HG03066 (cell line): ENCODE results near the gene TMEM30B.

Source experiments
- ATAC-seq: cut with Tn5 transposase; IDR thresholded peaks from one replicate; pipeline ENCODE4 v1.9.1; 2021; ENCODE audit warnings: low read depth; ENCODE audit not compliant: unreplicated experiment

The TMEM30B gene

DNA sequence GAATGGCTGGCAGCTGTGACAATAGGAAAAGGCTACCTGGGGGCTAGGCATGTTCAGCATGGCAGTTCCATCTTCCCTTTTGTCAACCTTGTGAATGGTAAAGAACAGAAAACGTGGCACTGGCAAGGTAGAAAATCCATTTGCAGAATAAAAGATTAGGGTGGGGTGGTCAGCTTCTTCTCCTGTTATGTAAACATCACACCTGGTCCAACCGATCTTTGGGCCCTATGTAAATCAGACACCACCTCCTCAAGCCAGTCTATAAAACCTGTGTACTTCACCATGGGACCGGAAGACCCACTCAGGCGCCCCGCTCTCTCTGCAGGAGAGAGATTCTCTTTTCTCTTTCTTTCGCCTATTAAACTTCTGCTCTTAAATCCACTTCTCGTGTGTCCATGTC lies 19.6 kb upstream of the TMEM30B start:
- no peak for ATAC-seq

DNA sequence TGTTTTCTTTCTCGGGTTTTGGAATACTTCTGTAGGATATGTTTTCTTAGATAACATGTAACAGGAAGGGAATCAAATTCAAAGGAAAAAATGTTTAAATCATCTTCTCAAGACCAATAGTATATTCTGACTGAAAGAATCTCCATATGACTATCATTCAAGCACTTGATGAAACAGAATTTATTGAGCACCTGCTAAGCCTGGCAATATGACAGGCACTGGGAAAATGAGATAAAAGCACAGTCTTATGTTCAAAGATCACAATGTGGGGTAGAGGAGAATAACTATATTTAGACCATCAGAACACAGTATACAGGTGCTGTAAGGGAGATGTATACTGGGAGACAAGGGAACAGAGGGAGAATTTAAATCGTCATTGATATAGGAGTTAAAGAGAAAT lies 19.1 kb upstream of the TMEM30B start:
- no peak for ATAC-seq

DNA sequence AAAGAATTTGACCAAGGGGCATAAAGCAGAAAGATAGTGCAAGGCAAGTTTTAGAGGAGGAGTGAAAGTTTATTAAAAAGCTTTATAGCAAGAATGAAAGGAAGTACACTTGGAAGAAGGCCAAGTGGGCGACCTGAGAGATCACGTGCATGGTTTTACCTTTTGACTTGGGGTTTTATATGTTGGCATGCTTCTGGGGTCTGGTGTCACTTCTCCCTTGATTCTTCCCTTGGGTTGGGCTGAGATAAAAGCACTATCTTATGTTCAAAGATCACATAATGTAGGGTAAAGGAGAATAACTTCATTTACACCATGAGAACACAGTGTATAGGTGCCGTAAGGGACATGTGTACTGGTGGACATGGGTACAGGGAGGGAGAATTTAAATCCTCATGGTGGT lies 17.7 kb upstream of the TMEM30B start:
- ATAC-seq = no peak

DNA sequence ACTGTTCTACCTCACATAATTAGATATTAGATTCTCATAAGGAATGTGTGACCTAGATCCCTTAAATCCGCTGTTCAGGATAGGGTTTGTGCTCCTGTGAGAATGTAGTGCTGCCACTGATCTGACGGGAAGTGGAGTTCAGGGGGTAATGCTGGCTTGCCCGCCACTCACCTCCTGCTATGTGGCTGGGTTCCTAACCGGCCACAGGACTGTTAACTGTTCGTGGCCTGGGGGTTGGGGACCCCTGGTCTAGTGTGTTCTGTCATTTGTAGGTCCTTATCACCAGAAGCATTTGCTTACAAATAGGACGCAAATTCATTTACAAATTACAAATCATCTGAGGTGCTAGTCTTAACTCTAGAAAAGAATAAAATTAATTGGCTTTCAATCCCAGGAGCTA lies 16.4 kb upstream of the TMEM30B start:
- no peak for ATAC-seq

DNA sequence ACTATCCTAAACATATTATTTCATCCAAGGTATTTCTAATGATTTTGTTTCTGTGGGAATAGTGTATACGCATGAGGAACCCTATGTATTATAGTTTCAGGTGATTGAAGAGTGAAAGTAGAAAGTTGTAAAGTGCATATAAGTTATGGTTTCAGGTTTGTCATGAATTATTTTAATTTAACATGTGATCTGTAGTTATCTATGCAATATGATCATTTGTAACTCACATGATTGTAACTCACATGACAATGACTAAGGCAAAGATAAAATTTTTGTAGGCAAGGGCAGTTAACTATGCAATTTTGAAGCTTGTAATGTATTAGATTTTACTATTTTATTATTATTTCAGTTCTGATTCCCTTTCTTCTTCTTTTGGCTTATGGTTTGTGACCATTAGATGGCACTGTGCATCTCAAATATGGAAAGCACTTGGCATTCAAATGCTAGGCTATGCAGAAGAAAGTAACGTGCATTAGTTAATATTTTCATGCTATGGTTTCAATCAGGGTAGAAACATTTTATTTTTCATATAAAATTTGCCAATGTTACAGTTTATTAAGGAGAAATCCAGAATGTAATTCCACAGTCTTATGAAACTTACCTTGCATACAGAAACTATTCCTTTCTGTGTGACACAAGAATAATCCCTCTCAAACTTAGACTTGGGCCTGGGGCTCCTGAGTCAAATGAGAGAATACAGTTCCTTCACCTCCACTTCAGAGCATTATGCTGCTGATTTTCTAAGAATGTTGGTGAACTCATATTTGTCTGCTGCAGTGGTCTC lies 15.8 kb upstream of the TMEM30B start:
- ATAC-seq = no peak

DNA sequence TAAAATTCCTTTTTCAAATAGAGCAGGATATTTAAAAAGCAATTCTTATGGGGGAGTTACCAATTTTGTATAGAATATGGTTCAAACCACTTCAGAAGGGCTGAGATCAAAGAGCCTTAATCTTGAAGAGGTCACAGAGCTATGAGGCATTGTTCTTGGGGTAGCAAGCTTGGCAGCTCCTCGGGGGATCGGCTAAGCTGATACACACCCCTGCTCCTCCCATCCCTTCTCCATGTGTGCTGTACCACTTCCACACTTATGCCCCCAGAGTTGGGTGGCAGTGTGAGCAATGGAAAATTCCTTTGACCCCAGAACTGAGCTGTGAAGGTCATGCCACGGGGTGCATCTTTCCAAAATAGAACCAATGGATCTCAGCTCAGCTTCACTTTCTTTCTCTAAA lies 15.0 kb upstream of the TMEM30B start:
- ATAC-seq = no peak

DNA sequence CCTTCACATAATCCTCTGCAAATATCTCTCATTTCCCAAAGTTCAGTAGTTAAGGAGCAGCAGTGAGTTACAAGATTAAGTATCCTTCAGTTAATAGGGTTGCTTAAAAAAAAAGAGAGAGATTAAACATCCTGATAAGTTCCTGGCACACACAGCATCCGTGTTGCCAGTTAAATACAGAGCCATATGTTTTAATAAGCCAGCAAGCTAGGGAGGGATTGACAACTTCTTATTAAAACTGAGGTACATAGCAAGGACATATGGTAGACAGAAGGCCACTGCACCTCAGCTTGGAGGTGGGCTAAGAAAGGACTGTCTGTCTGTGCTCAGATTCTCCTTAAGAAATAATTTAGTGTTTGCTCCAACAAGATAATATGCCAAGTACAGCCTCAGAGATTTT lies 9.6 kb upstream of the TMEM30B start:
- no peak for ATAC-seq

DNA sequence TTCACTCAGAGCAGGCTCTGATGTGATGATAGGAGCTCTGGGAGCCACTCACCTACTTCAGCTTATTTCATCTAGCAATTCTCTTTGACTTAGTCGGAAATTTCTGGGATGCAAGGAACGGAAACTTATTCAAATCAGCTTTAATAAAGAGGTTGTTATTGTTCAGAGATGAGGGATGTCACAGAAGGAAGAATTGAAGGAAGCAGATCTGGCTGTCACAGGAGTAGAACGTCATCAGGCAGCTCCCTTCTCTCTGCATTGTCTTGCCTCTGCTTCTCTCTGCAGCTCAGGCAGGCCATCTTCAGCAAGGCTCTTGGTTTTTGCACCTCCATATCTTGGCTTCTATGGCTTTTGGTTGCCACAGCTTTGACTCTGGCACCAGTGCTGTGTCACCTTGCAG lies 7.6 kb upstream of the TMEM30B start:
- no peak for ATAC-seq

DNA sequence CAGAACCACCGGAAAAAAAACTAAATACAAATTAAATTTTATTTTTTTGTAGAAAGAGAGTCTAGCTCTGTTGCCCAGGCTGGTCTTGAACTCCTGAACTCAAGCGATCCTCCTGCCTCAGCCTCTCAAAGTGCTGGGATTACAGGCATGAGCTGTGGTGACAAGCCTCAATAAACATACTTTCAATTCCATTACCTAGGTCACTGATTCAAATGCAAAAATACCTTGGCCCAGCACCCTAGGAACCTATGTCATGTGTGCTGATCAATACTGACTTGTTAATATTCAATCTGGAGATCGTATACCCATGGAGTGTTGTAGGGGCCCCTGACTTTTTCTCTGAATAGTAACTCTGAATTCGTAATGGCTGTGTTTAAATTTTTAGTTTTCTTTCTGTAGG lies 7.1 kb upstream of the TMEM30B start:
- ATAC-seq = no peak

DNA sequence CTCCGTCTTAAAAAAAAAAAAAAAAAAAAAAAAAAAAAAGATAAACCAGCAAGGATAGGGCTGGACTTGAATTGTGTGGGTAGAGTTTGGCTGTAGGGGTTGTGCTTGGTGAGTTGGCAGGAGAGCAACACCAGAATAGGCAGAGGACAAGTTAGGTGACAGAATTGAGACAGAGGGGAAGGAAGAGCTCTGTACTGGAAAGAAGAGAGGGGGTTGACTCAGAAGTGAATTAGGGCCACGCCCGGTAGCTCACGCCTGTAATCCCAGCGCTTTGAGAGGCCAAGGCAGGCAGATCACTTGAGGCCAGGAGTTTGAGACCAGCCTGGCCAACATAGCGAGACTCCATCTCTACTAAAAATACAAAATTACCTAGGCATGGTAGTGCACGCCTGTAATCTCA lies 6.1 kb upstream of the TMEM30B start:
- ATAC-seq = no peak

DNA sequence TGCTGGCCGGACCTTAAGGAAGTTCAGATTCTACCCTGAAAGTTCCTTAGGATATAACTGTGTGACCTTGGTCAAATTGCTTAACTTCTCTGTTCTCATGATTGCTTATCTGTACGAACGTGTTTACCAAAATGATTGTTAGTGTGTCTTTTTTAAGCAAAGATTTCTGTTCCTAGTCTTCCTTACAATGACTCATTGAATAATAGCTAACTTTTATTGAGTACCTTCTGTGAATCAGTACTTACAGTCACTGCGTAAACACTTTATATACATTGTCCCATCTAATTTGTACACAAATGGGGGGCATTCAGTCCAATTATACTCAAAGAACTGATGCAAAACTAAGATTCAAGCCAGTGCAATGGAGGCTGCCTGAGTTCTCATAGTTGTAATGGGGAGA lies 4.2 kb upstream of the TMEM30B start:
- no peak for ATAC-seq

DNA sequence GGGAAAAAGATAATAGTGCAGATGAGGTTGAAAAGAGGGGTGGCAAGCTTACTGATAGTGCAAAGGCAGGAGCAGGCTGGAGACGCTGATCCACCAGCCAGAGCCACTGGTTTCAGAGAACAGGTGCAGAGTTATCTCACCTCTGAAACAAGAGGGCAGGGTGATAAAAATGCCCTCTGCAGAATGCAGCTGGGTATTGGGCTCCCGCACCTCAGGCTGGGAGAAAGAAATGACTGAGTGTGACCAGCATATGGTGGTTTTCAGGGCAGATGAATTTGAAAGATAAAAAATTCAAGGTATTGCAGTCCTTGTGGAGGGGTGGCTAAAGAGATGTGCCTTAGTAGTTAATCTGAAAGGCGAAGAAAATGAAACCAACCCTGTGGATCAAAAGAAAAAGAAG lies 2.9 kb upstream of the TMEM30B start:
- no peak for ATAC-seq

DNA sequence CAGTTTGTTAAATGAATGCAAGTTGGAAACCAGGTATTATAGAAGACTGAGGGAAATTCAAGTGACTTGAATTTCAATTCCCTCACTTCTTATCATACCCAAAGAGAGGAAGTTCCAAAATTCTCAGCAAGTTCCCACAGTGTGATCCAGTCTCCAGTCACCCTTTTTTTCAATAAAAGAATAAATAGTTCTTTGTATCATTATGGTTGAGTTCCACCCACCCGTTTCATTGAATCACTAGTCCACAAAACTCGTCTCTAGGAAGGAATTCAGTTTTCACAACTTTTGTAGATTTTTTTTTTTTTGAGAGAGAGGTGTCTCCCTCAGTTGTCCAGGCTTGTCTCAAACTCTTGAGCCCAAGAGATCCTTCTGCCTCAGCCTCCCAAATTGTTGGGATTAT lies 1.6 kb upstream of the TMEM30B start:
- ATAC-seq = no peak

DNA sequence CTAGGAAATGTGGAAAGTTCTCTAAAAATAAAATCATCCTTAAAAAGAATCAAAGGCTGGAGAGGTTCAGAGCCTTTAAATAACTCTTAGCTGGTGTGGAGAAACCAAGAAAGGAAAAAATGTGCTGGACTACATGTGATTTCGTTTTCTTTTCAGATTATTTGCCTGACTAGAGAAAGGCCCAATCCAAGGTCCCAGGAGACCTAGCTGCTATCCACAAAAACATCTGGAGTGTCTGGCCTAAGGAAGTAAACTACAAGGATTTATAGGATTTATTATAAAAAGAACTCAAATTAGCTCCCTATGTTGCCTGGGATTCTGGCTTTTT lies 774 bp upstream of the TMEM30B start:
- no peak for ATAC-seq

DNA sequence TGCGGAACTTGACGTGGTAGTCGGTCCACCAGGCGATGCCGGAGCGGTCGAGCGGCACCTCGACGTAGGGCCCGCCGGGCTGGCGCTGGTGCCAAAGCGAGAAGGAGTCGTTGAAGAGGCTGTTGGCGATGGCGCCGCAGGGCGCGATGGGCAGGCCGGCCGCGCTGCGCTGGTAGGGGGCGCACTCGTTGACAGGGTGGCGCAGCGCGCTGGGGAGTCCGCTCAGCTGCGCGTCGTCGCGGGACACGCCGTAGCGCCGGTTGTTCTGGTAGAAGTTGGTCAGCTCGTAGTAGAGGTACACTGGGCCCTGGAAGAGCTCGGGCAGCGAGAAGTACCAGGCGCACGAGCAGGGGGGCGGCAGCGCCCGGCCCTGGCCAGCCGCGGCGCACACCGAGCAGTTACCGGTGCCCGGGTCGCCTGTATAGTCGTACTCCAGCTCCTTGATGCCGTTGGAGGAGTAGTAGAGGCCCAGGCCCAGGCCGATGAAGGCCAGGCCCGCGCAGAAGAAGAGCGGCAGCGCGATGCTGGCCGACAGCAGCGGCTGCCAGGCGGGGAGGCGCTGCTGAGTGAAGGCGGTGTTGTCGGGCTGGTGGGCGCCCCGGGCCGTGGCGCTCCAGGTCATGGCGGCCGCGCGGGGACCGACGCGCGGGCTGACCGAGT lies 482 bp downstream of the TMEM30B start:
- peak; percentile 62 for ATAC-seq

DNA sequence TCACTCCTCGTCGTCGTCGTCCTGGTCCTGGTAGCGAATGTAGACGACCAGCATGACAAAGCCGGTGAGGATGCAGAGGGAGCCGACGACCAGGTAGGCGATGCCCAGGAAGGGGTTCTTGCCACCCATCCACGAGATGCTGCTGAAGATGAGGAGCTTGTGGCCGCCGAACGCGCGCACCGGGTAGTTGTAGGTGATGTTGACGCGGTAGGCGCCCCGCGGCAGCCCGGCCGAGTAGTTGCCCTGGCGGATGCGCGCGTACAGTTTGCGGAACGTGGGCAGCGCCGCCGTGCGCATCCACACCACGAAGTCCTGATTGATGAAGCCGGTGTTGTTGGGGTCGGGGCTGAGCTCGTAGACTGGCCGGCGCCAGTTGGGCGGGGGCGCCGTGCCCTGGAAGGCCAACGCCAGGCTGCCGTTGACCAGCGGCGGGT lies 1.0 kb downstream of the TMEM30B start:
- no peak for ATAC-seq

DNA sequence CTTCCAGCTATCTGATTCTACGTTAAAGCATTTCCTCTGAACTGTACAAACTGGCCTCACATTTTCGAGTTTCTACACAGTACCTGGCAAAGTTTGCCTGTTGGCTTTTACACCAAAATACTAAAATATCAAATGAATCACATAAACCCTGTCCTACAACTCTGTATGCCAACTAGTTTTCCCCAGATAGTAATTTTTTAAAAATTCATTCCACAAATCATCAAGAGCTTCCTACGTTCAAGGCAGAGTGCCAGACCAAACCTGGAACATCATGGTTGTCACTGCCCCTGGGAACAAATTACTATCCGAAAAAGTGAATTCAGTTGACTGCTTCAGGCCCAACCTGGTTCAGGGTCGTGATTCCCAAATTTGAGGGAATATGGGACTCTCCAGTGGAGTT lies 2.1 kb downstream of the TMEM30B start:
- ATAC-seq = no peak

DNA sequence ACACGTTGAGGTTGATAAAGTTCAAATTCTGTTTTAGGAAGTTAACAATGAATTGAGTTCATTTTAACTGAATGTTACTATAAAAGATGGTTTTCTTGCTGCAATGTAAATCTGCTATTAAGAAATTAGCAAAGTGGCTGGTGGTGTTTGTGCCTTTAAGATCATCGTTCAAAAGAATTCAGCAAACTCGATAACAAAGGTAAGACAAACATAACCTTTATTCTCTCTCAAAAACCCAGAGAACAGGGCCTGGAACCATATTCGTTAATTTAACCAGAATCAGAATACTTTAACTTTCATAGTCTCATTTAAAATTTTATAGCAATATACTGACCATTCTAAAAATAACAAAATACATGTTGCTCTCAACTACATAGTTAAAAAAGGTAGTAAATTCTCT lies 3.4 kb downstream of the TMEM30B start:
- ATAC-seq = no peak

DNA sequence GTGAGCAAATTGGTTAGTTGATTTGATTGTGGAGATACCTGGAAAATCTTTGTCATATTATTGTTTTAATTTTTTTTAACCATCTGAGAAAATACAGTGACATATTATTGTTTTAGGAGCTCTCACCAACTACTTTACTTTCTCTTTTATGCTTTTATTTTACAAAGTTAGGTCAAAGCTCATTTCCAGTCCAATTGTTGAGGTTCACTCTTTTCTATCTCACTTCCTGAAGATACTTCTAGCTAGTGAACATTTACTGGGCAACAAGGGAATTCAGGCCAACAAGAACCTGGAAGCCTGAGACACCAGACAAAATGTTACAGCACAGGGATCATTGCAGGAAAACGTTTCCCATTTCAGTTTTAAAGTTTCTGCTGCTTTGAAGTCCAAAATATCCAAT lies 3.9 kb downstream of the TMEM30B start:
- ATAC-seq = no peak

DNA sequence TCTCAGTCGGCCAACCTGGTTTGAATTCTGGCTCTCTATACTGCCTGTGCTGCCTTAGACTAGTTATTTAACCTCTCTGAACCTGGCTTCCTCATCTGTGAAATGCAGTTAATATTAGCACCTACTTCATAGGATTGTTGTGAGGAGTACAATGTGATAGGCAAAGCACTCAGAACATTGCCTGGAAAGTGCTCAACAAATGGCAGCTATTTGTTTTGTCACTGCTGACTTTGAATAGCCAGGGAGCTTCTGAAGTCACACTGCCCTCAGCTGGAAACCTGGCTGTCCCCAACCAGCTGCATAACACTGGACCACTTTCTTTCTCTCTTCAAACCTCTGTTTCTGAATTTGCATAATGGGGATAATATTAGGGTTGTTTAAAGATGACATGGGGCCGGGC lies 9.6 kb downstream of the TMEM30B start:
- ATAC-seq = no peak

DNA sequence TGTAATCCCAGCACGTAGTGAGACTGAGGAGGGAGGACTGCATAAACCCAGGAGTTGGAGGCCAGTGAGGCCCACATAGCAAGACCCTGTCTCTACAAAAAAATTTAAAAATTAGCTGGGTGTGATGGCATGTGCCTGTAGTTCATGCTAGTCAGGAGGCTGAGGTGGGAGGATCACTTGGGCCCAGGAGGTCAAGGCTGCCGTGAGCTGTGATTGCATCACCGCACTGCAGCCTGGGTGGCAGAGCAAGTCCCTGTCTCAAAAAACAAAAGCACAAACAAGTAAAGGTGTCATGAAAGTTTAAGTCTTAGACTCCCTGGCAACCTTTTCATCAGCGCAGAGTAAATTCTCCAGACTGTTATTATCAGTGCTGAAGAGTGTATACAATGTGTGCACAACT lies 10.4 kb downstream of the TMEM30B start:
- no peak for ATAC-seq

DNA sequence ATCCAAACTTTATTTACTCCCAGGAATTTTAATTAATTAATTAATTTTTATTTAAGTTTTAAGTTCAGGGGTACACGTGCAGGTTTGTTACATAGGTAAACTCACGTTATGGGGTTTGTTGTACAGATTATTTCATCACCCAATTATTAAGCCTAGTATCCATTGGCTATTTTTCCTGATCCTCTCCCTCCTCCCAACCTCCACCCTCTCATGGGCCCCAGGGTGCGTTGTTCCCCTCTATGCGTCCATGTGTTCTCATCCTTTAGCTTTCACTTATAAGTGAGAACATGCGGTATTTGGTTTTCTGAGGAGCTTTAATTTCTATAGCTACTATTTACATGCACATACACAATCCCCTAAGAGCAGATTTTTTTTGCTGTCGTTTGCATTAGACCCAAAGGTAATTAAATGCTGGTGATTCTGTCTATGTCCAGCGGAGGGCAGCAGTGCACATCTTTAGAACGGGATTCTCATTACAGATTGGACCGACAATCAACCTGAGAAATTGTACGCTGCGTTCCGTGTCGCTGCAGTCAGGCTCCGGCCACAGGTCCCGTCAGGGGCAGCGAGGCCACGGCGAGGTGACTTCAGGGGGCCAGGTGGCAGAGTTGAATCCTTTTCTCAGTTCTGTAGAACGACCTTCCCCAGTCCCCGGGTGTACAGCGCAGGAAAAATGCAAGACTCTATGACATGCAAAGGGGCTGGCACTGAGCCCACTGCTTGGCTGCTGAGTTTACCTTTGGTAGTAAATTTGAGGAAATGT lies 11.6 kb downstream of the TMEM30B start:
- peak; percentile 80 for ATAC-seq
